Measurements from ENCODE around the gene CENPP.
"Not testable (repeated sequence)": the region's sequence is repeated elsewhere in the genome, so short reads cannot be mapped to it uniquely, and the experiment has no call there.

CENPP gene

DNA sequence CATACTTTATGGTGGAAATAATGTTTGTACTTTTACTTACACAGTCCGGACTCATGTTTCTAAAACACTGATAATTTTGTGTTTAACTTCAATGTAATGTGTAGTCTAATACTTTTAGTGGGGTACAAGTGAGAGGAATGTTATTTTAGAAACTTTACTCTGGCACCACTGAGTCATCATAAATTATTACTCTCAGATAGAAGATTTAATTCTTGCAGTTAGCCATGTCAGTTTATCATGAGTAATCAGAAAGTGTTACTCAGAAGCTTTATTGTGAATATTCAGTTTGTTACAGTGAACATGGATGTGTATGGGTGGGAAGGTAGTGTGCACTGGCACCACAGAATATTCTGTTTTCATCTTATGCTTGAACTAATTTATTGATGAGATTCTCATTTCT lies 58.6 kb downstream of the CENPP start:
- DNase-seq, result no peak

DNA sequence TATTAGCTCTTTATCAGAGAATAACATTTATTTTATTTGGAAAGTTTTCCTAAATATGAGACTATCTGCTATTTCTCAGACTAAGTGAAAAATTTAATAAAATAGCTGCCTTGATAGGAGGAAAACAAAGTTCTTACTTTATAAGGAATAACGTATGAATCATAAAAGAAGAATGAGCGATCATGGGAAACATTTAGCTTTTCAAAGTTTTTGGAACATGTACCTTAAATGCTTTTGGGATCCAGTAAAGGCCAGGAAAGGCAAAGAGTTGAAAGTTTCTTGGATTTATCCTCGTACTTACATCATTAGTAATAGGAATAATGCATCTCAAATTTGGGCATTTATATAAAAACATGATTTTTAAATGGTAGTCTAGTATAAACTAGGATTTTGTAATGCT lies 59.2 kb downstream of the CENPP start:
- DNase-seq, result no peak

DNA sequence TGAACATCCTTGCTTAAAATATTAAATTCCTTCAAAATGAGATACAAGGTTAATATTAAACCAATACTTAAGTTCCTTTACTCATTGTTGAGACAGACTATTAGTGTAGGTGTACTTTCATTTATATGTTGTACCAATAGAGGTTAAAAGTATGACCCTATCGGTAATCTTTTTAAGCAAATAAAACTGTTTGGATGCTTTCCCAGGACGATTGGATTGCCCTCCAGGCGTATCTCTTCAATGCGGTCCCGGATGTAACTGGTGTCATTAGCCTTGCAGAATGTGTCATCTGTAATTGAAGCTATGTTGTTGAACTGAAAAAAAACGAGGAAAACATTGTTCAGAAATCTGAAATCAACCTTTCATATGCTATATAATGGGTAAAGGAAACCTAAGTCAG lies 59.7 kb downstream of the CENPP start:
- DNase-seq, result no peak

DNA sequence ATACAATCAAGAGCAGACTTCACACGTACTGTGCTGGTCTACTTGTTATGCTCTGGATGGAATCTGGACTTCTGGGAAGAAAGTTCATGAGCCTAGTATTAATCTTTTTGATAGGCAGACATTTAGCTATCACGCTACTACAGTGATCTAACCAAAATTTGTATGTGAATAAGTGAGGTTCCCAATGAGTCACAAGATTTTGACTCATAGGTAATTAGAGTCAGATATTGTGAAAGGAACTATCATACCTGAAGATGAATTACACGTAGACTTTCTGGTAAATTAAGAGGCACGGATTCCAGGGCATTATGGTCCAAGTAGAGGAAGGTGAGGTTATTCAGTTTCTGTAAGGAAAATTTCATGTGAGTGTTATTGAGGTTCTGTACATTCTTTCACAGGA lies 60.2 kb downstream of the CENPP start:
- DNase-seq, result no peak

DNA sequence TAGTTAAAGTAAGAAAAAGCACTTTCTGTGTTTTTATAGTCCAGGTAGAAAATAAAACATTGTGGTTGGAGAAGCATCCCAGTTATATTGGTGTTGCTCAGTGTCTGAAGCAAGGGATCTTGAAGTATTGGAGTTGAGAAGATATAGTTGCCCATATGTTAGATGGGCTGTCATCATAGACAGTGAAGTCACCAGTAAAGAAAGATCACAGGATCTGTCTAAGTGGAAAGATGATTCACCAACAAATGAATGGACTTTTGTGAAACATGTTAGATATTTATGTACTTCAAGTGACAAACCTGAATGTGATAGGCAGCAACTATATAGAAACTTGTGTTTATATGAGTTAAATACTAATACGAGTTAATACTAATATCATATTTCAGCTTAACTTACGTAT lies 66.9 kb downstream of the CENPP start:
- DNase-seq, result no peak

DNA sequence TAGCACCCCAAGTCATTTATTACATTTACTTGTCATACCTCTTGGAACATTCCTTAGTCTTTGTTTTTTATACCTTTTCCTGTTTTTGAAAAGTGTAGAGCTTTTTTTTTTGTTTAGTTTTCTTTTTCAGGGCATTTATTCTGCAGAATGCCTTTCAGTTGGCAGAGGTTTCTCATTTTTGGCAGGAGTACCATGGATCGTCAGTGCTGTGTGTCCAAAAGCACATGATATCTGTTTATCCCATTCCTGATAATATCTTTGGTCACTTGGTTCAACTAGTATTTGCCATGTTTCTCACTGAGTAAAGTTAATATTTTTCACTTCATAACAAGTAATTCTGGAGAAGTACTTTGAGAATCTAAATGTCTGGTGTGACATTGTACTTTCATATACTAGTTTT lies 67.9 kb downstream of the CENPP start:
- no peak for DNase-seq

DNA sequence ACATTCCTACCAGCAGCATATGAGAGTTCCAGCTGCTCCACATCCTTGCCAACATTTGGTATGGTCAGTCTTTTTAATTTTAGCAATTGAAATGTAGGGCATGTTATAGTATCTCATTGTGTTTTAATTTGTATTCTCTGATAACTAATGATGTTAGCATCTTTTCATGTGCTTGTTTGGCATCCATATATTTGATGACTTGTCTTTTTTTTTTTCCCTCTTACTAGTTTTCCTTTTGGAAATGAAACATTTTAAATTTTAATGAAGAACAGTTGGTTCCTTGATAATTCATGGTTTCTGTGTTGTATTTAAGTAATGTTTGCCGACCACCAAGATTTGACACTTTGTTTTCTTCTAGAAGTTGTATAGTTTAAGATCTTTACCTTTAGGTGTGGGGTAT lies 69.9 kb downstream of the CENPP start:
- DNase-seq, result no peak

DNA sequence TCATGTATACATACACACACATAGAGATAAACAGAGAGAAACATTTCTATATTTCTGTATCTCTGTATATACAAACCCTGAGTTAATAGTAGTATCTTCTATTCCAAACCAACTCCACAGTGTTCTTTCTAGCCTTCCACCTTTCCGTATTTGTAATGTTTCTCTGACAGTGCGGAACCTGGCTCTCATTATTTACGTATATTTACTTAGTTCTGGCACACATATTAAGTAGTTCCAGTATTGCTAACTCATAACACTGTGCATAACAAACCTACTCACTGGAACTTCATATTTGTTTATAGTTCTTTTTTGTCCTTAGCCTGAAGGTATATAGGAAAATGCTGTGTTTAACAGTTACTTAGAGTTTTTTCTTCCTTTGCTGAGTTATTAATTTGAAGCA lies 72.1 kb downstream of the CENPP start:
- DNase-seq, result no peak

DNA sequence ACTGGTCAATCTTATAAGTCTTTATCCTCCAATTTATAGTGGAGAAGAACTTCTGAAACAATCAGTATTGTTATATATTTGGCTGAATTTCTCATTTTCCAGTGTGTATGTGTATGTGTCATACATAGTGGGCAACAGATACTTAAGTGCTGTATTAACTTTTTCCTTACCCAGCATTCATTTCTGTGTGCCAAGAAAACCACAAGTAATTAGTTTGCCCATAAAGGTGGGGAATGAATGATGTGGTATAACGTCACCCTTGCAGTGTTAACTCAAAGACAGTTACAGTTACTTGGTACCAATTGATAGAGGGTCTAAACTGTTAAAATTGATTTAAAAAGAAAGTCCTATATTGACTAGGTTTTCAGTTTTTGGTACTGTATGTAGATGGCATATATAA lies 76.6 kb downstream of the CENPP start:
- DNase-seq, result no peak

DNA sequence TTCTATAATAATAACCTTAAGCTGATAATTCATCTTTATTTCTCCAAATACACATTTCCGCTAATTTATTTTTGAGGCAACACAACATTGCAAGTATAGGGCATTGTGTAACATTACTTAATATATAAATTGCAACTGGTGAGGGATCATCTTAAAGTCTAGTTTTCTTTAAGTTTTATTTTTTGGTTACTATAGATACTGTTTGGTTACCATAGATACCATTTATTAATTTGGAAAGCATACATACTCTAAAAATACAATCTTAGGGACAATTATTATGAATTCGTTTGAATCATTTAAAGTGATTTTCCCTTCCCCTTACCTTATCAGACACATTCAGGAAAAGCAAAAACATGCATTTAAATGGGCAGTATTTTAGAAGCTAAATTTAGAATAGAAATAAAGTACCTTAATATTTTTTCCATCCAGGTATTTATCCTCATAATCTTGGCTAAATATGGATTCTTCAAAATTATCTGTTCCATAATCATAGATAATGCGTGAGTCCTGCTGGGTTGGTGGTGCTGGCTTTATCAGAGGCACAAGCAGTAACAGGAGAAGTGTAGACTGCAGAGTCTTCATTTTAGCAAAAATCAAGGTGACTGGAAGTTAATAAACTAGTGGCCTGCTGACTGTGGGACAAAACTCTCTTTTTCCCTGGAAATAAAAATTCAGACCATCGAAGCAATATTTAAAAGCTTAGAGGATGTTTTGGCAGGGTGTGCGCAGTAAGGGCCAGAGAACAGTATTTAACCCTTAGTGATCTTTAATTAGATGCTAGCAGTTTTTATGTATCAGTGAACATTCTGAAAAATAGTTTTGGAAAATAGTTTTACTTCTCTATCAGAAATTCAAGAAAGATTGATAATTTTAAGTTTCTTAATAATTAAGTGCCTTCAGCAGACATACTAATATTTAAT lies 77.3 kb downstream of the CENPP start:
- DNase-seq, result no peak

DNA sequence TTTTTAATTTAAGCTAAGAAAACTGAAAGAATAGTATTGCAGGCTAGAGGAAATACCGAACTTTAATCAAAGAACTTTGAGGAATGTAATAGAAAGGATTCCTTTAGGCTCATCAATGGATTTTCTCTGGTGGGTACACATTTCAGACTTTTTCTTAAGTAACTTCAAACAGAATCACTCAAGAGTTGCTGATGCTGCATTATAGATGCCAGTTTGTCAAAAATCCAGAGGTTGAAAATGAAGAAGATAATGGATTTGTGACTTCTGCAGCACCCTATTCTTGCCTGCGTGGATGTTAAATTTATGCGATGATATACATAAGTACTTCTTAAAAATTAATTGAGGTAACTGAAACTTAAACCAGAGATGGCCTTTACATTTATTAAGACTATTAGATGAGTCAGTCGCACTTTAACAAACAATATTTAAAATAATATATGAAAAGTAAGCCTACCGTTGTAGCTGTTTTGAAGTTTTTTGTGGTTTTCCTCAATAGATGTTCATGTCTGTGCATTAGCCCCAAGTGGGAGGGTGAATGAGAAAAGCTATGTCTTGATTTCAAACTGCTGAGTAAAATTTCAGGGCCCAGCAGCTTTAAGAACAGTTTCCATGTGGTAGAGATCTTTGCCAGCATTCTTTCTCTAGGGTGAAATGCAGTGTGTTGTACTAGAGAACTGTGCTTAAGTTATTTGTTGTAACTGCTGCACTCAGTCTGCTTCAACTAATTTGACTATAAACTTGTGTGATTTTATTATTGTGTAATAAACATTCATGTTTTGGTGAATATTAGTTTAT lies 78.5 kb downstream of the CENPP start, which contains the start of gene OGN:
OGN (minus strand) TSS at position 537 of the 795 bp plus-strand sequence. CDS start 1,171 bp downstream, outside the sequence.
- DNase-seq, result no peak

DNA sequence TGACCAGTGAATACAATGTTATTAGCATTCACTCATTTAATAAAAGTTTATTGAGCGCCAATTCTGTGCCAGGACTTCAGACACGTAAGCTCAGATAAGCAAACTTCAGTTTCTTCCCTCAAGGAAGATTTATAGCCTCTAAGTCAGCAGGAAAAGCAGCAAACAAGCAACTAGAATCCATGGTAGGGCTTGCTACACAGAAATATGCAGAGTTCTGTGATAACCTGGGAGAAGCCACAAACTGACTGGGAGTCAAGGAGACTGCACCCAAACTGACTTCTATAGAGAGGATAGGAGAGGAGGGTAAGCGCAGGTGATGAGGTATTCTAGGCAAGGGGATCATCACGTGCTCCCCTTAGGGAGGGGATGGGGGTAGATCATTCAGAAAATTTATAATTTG lies 80.1 kb downstream of the CENPP start:
- DNase-seq, result no peak

DNA sequence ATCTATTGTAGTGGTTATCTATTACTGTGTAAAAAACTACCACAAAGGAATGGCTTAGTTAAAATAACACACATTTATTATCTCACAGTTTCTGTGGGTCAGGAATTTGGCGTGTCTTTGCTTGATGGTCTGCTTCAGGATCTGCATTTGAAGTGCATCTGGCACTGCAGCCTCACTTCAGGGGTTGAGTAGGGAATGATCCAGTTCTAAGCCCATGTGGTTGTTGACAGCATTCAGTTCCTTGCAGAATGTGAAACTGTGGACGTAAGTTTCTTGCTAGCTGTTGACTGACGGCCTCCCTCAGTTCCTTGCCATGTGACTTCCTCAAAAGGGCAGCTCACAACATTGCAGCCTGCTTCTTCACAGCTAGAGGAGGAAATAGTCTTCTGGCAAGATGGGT lies 80.7 kb downstream of the CENPP start:
- DNase-seq, result no peak

DNA sequence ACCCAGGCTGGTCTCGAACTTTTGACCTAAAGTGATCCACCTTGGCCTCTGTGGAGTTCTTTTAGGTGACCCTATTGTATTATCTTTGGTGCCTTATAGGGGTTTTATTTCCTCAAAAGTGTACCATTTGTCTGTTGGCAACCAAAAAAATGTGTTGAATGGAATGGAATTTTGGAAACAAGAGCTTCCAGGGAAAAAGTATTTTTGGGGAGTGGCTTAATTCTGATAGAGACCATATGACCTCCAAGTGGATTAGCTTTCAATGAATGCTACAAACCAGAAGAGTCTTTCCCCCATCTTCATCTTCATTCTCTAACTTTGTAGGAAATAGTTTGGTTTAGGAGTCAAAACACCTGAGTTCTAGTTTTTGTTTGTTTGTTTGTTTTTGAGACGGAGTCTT lies 82.1 kb downstream of the CENPP start:
- DNase-seq, result no peak

DNA sequence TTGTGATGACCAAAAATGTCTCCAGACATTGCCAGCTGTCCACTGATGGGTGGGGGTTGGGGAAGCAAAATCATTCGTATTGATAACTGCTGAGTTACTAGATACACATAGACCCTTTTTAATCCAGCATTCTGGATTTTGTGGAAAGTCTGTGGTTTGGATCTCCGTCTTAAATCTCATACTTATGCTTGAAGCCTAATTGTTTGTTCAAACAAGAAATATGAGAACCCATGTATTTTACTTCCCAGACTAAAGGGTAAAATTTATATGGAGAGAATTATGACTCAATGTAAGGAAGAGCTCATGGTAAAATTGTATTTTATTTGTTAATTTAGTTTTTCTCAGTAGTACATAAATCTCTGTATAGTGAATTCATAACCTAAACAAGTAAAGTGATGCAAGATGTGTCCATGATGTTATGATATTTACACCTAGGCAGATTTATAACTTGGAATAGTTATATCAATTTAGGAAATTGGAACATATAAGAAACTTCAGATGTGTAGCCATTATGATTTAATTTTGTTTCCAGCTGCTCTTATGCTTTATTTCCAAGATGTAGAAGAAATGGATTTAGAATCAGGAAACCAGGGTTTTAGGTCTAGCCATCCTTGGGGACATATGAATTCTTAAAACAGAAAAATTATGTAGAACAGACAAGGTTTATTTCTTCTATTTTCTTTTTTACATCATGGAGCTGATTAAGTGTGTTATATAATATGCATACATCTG lies 83.2 kb downstream of the CENPP start:
- no peak for DNase-seq

DNA sequence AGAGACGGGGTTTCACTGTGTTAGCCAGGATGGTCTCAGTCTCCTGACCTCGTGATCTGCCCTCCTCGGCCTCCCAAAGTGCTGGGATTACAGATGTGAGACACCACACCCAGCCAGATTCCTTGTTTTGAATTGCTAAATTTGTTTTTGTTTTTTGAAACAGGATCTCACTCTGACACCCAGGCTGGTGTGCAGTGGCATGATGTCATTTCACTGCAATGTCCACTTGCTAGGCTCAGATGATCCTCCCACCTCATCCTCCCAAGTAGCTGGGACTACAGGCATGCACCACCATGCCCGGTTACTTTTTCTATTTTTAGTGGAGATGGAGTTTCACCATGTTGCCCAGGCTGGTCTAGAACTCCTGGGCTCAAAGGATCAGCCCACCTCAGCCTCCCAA lies 85.4 kb downstream of the CENPP start:
- not testable (repeated sequence) for DNase-seq

DNA sequence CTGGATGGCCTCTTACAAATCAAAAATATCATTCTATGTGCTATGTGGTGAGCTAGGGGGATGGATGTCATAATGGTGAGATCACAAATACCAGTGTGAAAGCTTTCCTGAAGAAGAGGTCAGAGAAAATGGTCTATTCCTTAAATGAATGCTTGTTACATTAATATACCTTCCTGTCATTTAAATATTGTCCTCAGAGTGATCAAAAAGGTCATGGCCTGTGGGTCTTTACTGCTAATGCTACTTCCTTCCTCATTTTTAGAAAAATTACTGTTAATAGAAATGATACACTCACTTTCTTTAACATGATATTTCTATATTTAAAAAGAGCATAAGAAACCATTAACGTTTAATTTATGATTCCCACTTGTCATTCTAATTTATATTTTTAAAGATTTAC lies 88.8 kb downstream of the CENPP start:
- DNase-seq, result no peak

DNA sequence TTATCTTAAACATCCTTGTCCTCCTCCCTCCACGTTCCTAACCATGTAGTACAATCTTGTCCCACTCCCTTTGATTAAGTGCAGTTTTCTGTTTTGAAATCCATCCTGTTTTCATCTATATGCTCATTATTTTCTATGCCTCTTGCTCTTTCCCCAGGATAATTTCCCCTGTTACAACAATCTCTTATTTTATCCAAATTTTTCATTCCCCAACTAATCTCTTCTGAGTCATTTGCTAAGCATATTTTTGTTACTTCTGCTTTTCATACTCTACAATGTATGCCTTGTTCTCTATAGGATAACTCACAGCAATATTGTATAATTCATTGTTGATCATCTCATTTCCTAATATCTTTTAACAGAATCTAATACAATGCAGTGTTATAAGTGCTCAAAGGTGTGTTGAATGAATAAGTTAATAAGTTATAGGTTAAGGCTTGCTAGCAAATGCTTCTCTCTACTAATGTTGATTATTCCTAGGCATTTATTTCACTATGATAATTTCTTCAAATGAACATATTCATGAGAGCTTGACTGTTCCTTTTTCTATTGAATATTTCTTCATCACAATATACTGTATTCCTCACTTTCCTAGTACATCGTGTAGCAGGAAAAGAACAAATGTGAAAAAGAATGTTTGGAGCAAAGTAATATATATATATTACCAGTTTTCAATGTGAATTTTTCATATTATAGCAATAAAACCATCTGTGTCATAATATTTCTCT lies 97.0 kb downstream of the CENPP start:
- no peak for DNase-seq

DNA sequence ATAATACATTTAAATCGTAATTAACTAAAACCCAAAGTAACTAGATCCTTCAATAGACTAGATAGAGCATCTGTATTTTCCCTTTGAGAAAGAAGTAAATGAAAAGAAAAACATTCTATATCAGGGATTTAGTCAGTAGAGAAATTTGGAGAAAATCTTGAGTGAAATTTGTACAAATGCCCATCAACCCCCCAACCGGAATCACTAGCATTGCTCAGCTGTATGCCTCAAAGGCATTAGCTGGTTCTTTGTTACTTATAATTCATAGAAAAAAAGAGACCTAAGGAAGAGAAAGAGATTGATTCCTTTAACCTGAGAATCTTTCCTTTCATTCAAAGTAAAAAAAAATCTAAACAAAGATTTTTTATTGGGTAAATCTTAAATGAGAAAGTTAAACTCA lies 97.9 kb downstream of the CENPP start:
- DNase-seq, result no peak

DNA sequence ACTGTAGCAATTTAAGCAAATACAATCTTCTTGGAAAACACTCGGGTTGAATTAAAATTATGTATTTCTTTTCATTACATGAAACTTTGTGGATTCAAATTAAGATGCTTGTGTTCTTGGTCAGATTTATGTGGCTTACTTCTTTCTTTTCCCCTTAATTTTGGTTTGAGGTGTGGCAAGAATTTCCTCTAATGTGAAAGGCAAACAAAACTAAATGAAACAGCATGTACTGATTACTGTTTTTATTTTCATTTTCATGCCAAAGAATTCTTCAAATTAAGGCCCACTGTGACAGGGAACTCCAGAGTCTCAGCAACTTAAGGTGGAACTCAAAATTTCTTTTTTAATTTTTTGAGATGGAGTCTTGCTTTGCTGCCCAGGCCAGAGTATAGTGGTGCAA lies 98.6 kb downstream of the CENPP start, which contains the start of gene OMD:
OMD (minus strand) TSS at position 132 of the 400 bp plus-strand sequence. CDS start 6,913 bp downstream, outside the sequence.
- DNase-seq, result no peak

DNA sequence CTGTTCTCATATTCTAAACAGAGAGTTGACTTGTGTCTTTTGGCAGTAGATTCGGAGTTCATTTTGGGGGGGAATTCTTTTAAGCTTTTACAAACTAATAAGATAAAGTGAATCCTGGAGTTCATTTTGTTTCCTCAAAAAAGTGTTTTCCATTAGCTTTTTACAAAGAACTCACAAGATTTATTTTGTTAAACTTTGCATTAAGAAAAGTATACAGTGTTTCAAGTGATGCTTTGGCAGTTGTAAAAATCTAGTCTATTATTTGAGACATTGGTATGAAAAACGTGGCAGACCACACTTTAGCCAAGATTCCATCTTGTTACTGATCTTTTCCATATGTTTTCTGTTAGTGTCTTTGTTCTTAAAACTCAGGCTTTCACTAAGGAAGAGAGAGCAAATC lies 99.7 kb downstream of the CENPP start:
- no peak for DNase-seq

DNA sequence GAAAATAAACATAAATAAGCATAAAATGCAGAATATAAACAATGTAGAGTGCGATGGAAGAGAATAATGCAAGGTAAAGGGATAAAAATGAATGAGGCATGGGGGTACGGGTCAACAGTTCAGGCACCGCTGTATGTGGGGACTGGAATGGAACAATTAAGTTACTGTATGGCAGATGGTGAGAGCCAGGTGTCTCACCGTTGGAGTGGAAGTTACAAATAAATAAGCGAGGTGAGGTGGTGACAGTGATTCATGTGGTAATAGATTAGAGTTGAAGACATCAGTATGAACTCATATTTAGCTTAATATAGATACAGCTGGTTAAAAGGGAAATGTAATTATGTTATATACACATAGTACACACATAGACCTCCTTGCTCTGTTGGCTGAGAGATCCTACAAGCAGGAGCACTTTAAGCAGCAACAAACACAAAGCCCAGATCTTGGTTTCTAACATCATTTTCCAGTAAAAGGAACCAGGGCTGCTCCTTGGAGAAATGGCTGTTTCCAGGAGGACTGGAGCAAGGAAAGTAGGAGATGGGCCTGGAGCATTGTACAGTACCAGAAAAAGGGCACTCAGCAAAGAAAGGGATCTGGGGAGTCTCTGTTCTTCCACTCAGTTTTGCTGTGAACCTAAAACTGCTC lies 100.9 kb downstream of the CENPP start:
- no peak for DNase-seq
